SK-N-SH treated with all-trans-retinoic acid at 6 μM for 48 hours (cell line): Measurements from ENCODE around the gene NR2E3.

Experiments used
- CSDC2 ChIP-seq: fragments of 250-450 bp; sonication (Bioruptor Pico); IDR thresholded peaks from 2 replicates; pipeline ENCODE4 v1.5.0; 2020; ENCODE audit warnings: mild to moderate bottlenecking, moderate library complexity
- GLIS3 ChIP-seq: fragments of 250-450 bp; sonication (Bioruptor Pico); IDR thresholded peaks from 2 replicates; pipeline ENCODE4 v1.5.0; 2020; ENCODE audit warnings: mild to moderate bottlenecking, moderate library complexity
- ISL1 ChIP-seq: fragments of 250-450 bp; sonication (Bioruptor Pico); IDR thresholded peaks from 2 replicates; pipeline ENCODE4 v2.1.2; 2022; ENCODE audit warnings: mild to moderate bottlenecking, moderate library complexity
- RARB ChIP-seq: fragments of 250-450 bp; sonication (Bioruptor Pico); IDR thresholded peaks from 2 replicates; pipeline ENCODE4 v1.8.0; 2021; ENCODE audit warnings: mild to moderate bottlenecking, moderate library complexity
- TCF4 ChIP-seq: fragments of 250-450 bp; sonication (Bioruptor Pico); IDR thresholded peaks from 2 replicates; pipeline ENCODE4 v1.8.0; 2021; ENCODE audit warnings: mild to moderate bottlenecking, moderate library complexity, borderline replicate concordance
- ZC3H10 ChIP-seq: fragments of 250-450 bp; sonication (Bioruptor Pico); IDR thresholded peaks from 2 replicates; pipeline ENCODE4 v1.5.1; 2021; ENCODE audit warnings: mild to moderate bottlenecking, moderate library complexity
- ZFP3 ChIP-seq: fragments of 250-450 bp; sonication (Bioruptor Pico); IDR thresholded peaks from 2 replicates; pipeline ENCODE4 v1.5.0; 2020; ENCODE audit warnings: mild to moderate bottlenecking, moderate library complexity
- TF ChIP-seq, protein P1 (sequence below): fragments of 250-450 bp; sonication (Bioruptor Pico); IDR thresholded peaks from 2 replicates; pipeline ENCODE4 v1.8.0; 2021; ENCODE audit warnings: low read depth, mild to moderate bottlenecking, moderate library complexity, borderline replicate concordance
- TF ChIP-seq, protein P2 (sequence below): fragments of 250-450 bp; sonication (Bioruptor Pico); IDR thresholded peaks from 2 replicates; pipeline ENCODE4 v1.5.1; 2021; ENCODE audit warnings: mild to moderate bottlenecking, moderate library complexity
- TF ChIP-seq, protein P3 (sequence below): fragments of 250-450 bp; sonication (Bioruptor Pico); IDR thresholded peaks from 2 replicates; pipeline ENCODE4 v1.5.1; 2020; ENCODE audit warnings: low read depth, mild to moderate bottlenecking, moderate library complexity
- TF ChIP-seq, protein P4 (sequence below): fragments of 250-450 bp; sonication (Bioruptor Pico); IDR thresholded peaks from 2 replicates; pipeline ENCODE4 v1.5.0; 2020; ENCODE audit warnings: mild to moderate bottlenecking, moderate library complexity

DNA sequence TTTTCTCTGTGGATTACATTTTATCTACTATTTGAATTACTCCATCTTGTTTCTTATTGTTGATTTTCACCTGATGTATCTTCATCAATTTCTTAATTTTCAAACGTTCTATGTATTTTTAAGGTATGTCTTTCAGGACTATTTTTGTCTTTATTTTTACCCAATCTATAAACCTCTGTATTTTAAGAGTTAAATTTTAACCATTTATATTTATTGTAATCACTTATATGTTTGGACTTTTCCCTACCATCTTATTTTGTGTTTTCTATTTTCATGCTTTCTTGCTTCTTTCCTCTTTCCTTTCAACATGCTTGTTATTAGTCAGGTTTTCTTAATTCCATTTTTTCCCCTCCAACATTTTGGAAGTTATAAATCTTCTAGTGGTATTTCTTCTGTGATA lies 49.5 kb upstream of the NR2E3 start:
- TF ChIP-seq, protein P1, sequence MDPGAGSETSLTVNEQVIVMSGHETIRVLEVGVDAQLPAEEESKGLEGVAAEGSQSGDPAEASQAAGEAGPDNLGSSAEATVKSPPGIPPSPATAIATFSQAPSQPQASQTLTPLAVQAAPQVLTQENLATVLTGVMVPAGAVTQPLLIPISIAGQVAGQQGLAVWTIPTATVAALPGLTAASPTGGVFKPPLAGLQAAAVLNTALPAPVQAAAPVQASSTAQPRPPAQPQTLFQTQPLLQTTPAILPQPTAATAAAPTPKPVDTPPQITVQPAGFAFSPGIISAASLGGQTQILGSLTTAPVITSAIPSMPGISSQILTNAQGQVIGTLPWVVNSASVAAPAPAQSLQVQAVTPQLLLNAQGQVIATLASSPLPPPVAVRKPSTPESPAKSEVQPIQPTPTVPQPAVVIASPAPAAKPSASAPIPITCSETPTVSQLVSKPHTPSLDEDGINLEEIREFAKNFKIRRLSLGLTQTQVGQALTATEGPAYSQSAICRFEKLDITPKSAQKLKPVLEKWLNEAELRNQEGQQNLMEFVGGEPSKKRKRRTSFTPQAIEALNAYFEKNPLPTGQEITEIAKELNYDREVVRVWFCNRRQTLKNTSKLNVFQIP (CRISPR knock-in tag) = no peak
- TF ChIP-seq CSDC2 (no peak), GLIS3 (CRISPR knock-in tag) (no peak), TCF4 (no peak), ZC3H10 (CRISPR knock-in tag) (no peak), RARB (no peak), ISL1 (CRISPR knock-in tag) (no peak), ZFP3 (no peak)
- TF ChIP-seq, protein P2, sequence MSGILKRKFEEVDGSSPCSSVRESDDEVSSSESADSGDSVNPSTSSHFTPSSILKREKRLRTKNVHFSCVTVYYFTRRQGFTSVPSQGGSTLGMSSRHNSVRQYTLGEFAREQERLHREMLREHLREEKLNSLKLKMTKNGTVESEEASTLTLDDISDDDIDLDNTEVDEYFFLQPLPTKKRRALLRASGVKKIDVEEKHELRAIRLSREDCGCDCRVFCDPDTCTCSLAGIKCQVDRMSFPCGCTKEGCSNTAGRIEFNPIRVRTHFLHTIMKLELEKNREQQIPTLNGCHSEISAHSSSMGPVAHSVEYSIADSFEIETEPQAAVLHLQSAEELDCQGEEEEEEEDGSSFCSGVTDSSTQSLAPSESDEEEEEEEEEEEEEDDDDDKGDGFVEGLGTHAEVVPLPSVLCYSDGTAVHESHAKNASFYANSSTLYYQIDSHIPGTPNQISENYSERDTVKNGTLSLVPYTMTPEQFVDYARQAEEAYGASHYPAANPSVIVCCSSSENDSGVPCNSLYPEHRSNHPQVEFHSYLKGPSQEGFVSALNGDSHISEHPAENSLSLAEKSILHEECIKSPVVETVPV (CRISPR knock-in tag) = no peak
- TF ChIP-seq, protein P3, sequence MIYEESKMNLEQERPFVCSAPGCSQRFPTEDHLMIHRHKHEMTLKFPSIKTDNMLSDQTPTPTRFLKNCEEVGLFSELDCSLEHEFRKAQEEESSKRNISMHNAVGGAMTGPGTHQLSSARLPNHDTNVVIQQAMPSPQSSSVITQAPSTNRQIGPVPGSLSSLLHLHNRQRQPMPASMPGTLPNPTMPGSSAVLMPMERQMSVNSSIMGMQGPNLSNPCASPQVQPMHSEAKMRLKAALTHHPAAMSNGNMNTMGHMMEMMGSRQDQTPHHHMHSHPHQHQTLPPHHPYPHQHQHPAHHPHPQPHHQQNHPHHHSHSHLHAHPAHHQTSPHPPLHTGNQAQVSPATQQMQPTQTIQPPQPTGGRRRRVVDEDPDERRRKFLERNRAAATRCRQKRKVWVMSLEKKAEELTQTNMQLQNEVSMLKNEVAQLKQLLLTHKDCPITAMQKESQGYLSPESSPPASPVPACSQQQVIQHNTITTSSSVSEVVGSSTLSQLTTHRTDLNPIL = no peak
- TF ChIP-seq, protein P4, sequence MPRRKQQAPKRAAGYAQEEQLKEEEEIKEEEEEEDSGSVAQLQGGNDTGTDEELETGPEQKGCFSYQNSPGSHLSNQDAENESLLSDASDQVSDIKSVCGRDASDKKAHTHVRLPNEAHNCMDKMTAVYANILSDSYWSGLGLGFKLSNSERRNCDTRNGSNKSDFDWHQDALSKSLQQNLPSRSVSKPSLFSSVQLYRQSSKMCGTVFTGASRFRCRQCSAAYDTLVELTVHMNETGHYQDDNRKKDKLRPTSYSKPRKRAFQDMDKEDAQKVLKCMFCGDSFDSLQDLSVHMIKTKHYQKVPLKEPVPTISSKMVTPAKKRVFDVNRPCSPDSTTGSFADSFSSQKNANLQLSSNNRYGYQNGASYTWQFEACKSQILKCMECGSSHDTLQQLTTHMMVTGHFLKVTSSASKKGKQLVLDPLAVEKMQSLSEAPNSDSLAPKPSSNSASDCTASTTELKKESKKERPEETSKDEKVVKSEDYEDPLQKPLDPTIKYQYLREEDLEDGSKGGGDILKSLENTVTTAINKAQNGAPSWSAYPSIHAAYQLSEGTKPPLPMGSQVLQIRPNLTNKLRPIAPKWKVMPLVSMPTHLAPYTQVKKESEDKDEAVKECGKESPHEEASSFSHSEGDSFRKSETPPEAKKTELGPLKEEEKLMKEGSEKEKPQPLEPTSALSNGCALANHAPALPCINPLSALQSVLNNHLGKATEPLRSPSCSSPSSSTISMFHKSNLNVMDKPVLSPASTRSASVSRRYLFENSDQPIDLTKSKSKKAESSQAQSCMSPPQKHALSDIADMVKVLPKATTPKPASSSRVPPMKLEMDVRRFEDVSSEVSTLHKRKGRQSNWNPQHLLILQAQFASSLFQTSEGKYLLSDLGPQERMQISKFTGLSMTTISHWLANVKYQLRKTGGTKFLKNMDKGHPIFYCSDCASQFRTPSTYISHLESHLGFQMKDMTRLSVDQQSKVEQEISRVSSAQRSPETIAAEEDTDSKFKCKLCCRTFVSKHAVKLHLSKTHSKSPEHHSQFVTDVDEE = no peak
